Loucy (cell line): ENCODE data around the gene TSPY8.
"Not testable (repeated sequence)": the region's sequence is repeated elsewhere in the genome, so short reads cannot be mapped to it uniquely, and the experiment has no call there.

Experiments
- CTCF ChIP-seq: fragments of 200-600 bp; sonication (generic); conservative IDR thresholded peaks from 2 replicates; pipeline ENCODE4 v1.5.1; 2014; ENCODE audit warnings: mild to moderate bottlenecking, antibody characterized with exemption, low read length
- EZH2phosphoT487 ChIP-seq: fragments of 200-600 bp; IDR thresholded peaks from 2 replicates; pipeline ENCODE4 v1.6.1; 2018; ENCODE audit warnings: antibody characterized with exemption, mild to moderate bottlenecking, moderate library complexity, borderline replicate concordance

- not testable (repeated sequence) for TF ChIP-seq CTCF, EZH2phosphoT487
Measured at GRCh38 chrY:9337164-9337563, 20.4 kb upstream of the TSPY8 start, which contains the start of gene TSPY4.
